Globus pallidus (tissue), 1 donor: Measurements from ENCODE around the gene SEZ6L.

Experiments used
- DNase-seq: peaks from one replicate; pipeline ENCODE4 v3.0.0-alpha.2; 2015; ENCODE audit warnings: low spot score

The SEZ6L gene

DNA sequence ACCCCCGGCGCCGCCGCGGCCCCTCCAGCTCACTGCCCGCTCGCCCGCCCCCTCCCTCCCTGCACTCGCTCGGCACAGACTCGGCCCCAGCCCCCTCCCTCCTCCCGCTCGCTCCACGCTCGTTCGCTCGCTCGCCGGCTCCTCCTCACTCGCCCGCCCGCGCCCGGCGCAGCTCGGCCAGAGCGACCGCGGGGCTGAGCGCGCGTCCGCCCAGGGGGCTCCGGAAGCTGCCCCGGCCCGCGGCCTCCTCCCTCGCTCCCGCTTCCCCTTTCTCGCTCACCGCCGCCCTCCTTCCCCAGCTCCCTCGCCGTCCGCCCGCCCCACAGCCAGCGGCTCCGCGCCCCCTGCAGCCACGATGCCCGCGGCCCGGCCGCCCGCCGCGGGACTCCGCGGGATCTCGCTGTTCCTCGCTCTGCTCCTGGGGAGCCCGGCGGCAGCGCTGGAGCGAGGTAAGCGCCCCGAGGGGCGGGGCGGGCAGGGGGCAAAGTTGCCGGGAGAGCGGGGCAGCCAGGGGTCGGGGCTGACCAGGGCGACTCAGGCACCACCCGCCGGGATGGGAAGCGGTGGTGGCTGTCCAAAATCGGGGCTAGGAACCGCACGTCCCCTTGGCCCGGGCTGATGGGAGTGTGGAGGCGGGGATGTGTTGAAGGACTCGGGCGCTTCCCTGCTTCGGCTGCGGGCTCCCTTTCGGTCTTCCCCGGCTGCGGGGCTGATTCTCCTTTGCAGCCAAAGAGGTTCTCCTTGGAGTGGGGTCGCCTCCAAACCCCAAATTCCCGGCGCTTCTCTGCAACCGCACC is at the start of gene SEZ6L:
TSS of gene SEZ6L (plus strand) at position 148 of the 797 bp plus-strand sequence. CDS start at position 356, 208 bp downstream.
- no peak for DNase-seq

DNA sequence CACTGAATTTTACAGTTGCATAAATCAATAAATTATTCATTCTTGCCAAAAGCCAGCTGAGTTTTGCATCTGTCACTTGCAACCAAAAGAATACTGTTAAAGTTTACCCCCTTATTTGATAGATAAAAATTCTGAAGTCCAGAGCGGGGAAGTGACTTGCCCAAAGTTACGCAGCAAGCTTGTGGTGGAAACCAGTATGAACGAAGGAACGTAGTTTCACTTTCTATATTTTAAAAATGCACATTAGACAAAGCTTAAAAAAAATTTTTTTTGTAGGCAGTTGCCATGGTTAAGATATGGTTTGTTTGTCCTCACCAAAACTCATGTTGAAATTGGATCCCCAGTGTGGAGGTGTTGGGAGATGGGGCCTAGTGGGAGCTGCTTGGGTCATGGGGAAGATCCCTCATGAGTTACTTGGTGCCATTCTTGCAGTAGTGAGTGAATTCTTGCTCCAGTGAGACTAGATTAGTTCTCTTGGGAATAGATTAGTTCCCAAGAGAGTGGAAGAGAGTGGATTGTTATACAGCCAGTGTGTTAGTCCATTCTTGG is 46.3 kb upstream of the SEZ6L start:
- no peak for DNase-seq

DNA sequence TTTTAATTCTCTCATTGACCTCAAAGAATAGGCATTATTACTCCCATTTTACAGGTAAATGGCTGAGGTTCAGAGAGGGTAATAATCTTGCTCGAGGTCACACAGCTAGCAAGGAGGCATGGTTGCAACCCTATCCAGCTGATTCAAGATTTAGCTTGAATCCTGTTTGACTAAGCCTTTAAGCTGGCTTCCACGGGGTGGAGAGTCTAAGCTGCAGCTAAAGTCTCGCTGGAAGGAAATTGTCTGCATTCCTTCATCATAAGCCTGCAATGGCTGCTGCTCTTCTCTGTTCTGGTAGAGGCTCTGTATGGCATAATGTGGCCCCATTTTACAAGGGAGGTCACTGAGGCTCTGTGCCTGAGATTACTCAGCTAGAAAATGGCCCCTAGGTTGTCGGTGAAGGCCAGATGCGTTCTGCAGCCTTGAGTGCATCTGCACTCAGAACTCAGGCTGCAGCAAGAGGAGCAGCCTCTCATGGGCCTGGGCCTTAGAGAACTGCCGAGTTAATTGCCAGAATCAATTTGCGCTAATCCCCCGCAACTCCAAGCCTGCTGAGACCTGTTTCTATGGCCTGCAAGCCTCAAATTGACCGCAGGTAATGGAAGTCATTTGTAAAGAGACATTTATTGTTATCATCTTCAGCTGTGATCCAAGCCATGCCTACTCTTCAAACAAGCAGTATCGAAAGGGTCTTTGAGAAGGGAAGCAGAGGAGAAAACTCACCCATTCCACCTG is 44.1 kb upstream of the SEZ6L start:
- no peak for DNase-seq

DNA sequence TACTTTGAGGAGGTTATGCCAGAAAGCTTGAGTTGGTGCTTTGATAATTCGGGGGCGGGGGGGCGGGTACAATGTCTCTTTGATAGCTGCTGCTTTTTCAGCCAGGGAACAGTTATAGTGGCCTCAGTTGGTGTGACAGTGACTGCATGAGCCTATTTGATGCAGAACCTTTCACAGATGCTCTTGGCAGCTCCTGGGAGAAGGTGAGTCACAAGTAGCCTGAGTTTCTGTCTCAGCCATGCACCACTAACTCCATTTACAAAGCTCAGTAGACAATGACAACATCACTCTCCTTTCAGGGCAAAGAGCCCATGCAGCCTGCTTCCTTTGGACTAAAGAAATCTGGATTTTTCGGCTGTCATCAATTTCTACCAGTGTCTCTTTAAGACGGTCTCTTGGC is 42.1 kb upstream of the SEZ6L start:
- DNase-seq = no peak

DNA sequence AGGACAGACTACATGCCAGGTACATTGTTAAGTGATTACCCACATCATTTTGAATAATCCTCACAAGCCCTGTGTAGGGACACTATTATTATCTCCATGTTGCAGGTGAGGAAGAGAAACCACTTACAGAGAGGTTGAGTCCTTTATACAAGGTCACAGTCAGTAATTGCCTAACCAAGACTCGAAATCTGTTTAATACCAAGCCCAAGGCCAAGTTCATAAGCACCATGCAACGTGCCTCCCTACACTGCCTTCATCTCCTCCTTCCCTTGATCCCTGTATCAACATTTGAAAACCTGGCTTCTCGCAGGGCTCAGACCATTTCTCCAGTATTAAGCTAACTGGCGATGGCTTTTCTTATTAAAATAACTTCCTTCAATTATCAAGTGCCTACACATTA is 41.7 kb upstream of the SEZ6L start:
- no peak for DNase-seq

DNA sequence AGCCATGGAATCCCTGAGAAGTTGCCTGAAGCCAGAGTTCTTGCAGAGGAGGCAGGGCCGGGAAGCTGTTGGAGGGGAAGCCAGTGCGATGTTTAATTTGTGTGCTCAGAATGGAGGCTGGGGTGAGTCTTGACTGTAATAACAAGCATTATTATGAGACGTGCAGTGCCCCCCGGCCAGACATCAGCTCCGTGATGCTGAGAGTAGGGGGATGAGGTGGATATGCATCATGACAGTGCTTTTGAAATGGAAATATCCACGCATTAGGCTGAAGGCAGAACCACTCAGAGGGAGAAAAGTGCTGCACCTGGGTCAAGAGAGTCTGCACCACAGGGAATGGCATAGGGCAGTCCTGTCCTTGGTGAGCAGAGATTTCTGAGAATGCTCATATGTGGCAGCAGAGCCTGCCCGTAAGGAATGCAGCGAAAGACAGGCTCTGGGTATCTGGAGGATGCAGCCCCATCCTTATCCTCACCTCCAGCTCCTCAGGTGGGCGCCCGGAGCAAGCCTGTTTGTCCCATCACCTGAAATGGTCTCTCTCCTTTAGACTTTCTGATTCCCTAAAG is 37.6 kb upstream of the SEZ6L start:
- DNase-seq = no peak

DNA sequence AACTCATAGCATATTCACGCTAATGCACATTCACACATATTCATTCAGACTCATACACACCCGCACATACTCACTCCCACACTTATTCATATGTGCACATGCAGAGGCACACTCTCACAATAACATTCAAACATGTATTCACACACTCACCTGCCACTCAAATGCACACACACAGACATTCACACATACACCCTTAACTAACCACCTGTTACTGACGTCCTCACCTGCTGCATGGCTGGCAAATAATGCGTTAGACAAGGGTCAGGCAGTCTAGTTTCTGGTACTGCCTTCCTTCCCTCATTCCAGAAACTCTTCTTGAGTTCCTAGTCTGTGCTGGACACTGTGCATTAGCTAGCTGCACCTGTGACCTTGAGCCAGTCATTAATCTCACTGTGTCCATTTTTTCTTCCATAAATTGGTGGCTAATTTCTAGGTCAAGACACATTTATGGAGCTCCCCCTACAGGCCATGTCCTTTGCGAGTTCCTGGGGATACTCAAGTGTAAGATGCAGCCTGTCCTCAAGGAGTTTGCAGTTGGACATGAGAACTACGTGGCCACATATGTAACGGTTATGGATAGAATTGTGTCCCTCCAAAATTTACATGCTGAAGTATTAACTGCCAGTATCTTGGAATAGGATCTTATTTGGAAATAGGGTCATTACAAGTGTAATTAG is 34.5 kb upstream of the SEZ6L start:
- DNase-seq = no peak

DNA sequence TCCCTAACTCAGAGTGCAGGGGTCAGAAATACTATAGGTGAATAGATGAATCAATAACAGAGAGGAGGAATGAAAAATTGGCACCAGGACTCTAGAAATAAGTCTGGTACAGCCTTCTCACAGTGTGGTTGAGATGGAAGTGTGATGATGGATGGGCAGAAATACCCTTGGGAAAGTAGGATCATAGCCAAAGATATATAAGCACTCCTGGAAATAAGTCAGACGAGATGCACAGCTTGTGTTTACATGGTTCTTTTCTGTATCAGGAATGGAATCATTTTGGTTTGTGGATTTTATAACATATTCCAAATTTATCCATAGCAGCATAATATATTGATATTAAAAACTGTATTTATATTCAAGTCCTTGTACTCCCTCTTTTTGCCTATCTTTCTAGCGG is 33.5 kb upstream of the SEZ6L start:
- DNase-seq = no peak

DNA sequence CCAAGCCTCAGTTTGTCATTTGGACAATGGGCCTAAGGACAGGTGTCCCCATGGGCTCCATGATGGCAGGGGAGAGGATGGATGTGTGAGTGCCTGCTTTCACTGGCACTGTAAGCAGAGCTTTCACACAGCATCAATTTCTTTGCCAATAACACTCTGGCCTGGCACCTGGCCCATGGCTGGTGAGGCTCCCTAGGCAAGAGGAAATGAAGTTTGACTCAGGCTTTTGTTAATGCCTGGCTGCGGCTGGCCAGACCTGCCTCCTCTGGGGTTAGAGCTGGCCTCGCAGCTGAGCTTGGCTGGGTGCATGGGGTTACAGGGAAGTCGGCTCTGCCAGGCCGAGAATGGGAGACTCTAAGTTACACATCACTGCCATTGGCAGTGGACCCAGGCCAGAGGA is 30.0 kb upstream of the SEZ6L start:
- peak; percentile 43 for DNase-seq

DNA sequence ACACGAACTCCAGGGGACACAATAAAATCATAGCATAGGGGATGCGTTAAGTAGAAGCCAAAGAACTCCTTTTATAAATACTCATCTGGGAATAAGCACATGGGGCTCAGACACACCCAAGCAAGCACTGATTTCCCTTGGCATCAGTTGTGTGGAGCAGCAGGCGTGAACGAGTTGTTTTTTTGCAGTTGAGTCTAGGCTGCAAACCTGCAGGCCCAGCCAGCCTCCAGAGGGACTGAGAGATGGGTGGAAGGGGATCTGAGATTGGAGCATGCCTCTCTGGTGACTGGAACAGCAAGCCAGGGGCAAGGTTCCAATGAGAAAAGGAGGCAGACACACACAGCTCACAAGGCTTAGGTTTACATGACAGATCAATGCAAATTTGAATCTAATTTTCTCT is 27.4 kb upstream of the SEZ6L start:
- no peak for DNase-seq

DNA sequence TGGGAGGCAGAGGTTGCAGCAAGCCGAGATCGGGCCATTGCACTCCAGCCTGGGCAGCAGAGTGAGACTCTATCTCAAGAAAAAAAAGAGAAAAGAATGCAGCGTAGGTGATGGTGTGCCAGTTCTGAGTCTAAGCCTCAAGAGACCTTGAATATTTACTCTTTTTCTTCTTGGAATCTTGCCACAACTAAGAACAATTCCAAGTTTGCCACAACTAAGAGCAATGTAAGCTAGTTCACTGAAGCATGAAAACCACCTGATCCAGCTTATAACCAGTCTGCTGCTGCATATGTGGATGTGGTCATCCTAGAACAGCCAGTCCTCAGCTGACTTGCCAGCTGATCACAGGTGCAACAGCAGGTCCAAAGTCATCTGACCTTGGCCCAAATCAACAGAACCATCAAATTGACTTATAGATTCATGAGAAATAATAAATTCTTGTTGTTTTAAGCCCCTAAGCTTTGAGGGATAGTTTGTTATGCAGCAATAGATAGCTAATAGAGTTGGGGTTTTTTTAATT is 25.4 kb upstream of the SEZ6L start:
- no peak for DNase-seq

DNA sequence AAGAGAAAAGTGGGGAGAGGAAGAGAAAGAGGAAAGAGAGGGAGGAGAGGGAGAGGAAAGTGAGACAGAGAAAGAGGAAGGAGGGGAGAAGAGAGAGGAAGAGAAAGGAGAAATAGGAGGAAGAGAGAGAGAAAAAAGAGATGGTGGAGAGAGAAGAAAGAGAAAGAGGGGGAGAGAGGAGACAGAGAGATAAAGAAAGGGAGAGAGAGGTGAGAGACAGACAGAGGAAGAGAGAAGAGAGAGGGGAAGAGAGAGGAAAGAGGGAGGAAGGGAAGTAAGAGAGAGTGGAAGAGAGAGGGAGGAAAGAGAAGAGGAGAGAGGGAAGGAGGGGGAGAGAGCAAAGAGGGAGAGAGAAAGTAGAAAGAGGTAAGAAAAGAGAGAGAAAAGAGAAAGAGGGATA is 9.4 kb upstream of the SEZ6L start:
- DNase-seq = no peak

DNA sequence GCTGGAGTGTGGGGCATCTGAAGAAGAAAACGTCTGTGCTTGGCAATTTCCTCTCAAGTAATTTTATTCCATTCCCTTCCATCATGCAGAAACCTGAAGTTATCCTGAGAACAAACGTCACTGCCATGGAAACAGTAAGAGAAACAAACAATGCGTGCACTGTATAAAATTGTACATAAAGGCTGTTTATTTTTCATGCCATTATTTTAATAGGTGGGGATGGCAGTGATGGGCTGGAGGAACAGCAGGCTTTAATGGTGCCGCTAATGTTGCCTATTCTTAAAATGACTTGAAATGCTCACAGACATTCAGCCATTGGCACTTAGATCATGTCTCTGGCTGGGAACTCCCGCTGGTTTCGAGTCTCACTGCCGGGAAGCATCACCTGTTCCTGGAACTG is 7.5 kb upstream of the SEZ6L start:
- no peak for DNase-seq

DNA sequence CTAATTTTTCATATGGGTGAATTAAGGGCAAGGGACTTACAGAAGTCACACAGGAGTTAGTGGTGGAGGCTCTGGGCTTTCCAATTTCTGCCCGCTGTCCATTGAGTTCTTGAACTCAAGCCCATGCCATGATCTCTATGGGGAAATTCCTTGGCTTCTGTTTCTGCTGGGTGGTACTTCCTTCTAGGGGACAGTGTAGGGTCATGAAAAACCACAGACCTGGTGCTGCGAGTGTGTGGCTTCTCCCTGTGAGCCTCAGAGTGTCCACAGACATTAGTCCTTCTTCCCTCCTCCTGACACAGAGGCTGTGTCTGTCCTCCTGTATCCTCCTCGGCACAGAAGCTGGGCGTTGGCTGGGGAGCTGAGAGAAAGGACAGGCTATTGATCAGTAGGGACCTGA is 6.3 kb upstream of the SEZ6L start:
- no peak for DNase-seq

DNA sequence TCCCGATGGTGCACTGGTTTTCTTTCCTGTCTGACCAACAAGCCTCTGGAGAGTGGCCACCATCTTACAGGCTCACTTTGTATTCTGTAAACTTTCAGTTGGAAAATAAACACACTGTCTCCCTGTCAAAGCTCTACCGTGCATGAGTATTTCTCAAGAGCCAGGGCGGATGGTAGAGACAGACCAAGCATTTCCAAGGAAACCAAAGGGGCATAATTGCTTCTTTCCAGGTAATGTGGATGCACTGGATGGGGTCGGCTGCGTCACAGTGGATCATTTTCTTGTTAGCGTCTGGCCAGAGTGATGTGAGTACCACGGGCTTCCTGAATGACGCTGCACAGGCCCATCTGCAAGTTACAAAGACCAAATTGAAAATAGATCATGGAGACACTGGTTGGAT is 5.1 kb upstream of the SEZ6L start:
- no peak for DNase-seq

DNA sequence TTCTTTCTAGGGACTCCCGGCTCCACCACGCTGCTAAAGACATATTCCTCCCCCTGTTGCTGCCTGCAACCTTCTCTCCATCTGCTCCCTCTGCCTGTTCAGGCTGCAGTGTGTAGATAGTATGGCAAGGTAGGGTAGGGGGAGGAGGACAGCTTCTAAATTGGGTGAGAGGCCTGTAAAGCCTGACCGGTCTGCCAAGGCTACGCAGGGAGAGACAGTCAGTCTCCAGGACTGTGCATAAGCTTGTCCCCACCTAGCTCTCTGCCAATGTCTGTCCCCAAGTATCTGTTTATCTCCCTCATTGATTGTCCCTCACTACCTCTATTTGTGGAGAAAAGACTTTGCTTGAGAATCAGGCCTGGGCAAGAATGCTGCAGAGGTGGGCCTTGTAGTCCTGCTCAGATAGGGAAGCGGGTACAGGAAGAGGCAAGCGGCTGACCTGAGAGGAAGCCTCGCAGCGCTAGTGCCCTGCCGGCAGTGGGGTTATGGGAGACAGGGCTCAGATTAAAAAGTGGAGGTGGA is 871 bp upstream of the SEZ6L start:
- DNase-seq = no peak

DNA sequence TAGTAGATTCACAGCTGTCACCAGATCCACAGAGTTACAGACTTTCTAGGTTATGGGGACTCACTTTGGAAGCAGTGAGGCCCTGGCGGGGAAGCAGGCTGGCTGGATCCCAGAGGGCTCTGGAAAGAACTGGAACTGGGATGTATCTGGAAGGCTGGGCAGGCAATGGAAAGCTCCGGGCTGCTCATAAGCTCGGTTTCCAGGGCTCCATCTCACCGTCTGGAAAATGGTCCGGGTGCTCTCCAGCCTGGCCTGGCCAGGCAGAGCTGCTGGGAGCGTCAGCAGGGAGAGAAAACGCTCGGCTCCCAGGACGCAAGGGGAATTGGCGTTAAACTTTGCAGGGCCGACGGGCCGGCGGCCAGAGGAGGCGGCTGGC is 335 bp upstream of the SEZ6L start:
- peak; percentile 40 for DNase-seq

DNA sequence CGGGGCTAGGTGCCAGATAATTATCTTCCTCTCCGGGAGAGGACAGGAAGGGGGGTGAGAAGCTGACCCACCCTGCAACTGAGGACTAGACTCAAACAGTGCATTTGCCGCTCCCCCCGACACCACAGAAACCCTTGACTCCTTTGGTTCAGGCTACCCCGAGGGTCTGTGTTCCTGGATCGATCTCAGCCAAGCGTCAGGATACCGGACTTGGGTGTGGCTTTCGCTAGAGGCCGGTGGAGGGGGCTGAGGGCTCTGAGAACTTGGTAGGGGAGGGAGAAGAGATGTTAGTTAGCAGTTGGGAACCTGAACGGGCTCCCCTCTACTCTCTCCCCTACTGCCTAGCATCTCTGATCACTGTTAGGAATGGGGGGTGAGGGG is 840 bp downstream of the SEZ6L start:
- DNase-seq = no peak

DNA sequence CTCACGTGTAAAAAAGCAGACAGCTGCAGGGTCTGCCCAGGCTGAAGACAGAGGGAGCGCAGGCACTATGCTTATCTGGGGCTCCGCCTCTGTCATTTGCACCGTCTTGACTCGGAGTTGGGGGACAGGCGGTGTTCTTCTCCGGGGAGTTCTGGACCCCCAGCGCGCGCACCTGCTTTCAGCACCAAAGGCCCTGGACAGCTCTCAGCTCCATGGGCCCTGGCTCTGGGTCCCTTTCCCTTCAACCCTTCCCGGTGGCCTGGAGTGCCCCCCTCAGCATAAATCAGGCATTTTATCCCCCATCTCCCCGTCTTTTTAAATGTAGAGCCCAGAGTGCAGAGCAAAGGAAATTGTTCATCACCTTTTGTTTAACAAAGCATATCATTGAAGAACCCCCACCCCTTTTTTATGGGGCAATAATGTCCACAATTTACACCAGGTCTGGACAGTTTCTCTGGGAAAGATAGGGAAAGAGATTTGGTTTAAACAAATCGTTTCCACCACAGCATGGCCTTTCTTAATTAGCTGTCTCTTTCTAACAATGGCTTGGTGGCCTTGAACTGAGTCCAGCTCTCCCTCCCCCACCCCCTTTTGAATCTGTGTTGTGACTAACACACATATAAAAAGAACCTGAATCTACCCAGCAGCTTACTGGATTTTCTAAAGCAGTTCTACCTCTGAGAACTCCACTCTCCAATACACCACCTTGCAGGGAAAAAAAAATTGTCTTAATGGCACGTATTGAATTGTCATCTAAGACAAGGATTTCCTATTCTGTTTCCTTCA is 1.7 kb downstream of the SEZ6L start:
- DNase-seq = no peak

DNA sequence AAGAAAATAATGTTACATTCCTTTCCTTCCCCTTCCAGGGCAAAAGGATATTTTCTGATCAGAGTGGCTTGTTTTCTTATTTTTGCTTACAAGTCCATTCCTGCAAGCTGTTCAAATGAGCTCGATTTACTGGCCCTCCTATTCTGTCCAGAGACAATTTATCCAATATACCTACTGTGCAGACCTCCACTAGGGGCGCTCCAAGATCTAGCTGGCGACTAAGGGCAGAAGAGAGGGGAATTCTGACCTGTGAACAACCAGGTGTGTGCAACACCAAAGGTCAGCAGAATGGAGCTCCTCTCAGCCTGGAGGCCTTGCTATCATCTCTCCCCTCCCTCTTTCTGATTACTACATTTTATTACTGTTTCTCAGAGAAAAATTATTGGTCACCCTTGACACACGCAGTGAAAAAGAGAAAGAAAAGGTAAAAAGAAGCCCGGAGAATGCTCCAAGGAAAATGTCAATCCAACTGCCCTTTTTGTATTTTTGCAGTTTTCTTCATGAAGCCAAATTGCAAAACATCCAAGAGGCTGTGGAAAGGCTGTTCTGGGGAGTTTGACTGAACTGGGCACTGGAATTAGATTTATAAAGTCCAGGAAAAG is 3.2 kb downstream of the SEZ6L start:
- DNase-seq = peak; percentile 25

DNA sequence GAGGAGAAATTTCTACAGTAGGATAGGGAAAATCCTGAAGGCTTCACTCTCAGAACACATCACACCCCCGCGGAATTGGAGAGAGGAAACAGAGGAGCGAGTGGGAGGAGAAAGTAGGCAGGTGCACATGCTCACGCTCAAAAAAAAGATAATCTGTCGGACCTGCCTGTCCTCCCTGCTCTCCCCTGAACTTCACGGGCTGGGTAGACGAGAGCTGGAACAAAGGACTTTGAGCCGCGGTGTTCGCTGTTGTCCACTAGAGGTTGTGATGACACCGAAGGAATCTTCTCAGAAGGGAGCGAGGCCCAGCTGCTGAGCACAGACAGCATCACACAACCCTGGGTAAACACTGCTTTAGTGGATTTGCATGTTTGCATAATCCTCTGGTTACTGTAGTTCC is 5.0 kb downstream of the SEZ6L start:
- peak; percentile 26 for DNase-seq
